Activated CD4-positive, alpha-beta memory T cell treated with anti-CD3 and anti-CD28 coated beads, Interleukin-2, amount 10 ng/mL, durations not matched to agents 7 days and 5 days (primary cell): ENCODE measurements around the gene DHRSX. TPM values are rescaled to one million over a fixed set of nuclear protein-coding genes. Genes with fewer than 3 reads are reported as not detected.
A peak's percentile ranks its signal among the peaks of the same experiment; 100 is the strongest.

ENCODE experiments used
- CTCF ChIA-PET: fragments of 350-600 bp; sonication (Branson Sonifier 250); formaldehyde crosslinking; loops from one replicate; lab custom pipeline; 2021; ENCODE audit warnings: antibody characterized with exemption, inconsistent platforms; lab: Charles Lee
- POLR2A ChIA-PET: fragments of 350-600 bp; sonication (Branson Sonifier 250); formaldehyde crosslinking; loops from one replicate; lab custom pipeline; 2021; ENCODE audit warnings: antibody characterized with exemption; lab: Charles Lee
- DNase-seq: peaks from one replicate; pipeline ENCODE4 v3.0.0-alpha.2; 2020
- H3K27ac Mint-ChIP-seq: one replicate; pipeline ENCODE4 v1.8.0; 2021; ENCODE audit warnings: mild to moderate bottlenecking, mixed read lengths
- H3K27me3 Mint-ChIP-seq: one replicate; pipeline ENCODE4 v1.8.0; 2021; ENCODE audit warnings: mixed read lengths
- H3K36me3 Mint-ChIP-seq: one replicate; pipeline ENCODE4 v1.8.0; 2021; ENCODE audit warnings: low read depth, mixed read lengths
- H3K4me1 Mint-ChIP-seq: one replicate; pipeline ENCODE4 v1.8.0; 2021; ENCODE audit warnings: mixed read lengths
- H3K4me3 Mint-ChIP-seq: one replicate; pipeline ENCODE4 v1.8.0; 2021; ENCODE audit warnings: mild to moderate bottlenecking, mixed read lengths
- H3K9me3 Mint-ChIP-seq: one replicate; pipeline ENCODE4 v1.8.0; 2021; ENCODE audit warnings: mixed read lengths
- total RNA-seq, 2 experiments: library from RNA; stranded (reverse); gene quantifications; one replicate each; pipeline ENCODE4 v1.2.3, GENCODE V29; 2021

The DHRSX gene
- 10 to 100 TPM; 21.1 to 23.7 TPM for total RNA-seq

- ChIA-PET POLR2A (no interaction called here), CTCF (no interaction called here)
- Mint-ChIP-seq H3K27me3 (no peaks in the 10 kb centered on the region), H3K4me1 (peaks cover 24% of the 10 kb centered on the region), H3K9me3 (no peaks in the 10 kb centered on the region), H3K27ac (peak within 1 kb of the TSS; percentile 73), H3K4me3 (peak within 1 kb of the TSS; percentile 77), H3K36me3 (peaks cover 12% of the 10 kb centered on the region)
- DNase-seq = peak; percentile 63
These were observed at the start of gene DHRSX, which contains the start of gene ZBED1 for GRCh38 chrX:2500803-2501558. DHRSX (minus strand) TSS chrX:2500976; CDS start chrX:2500925, 51 bp downstream. ZBED1 (minus strand) TSS chrX:2500976; CDS start chrX:2490719, 10,257 bp downstream.

GRCh38 chrX:2549876-2550275 is 49.1 kb upstream of the DHRSX start:
- no peaks in the 10 kb centered on the region for H3K36me3 Mint-ChIP-seq
- H3K4me3 Mint-ChIP-seq = no peak overlapping the region
- no peak for DNase-seq
- no peaks in the 10 kb centered on the region for H3K27me3 Mint-ChIP-seq
- H3K4me1 Mint-ChIP-seq = no peaks in the 10 kb centered on the region
- POLR2A ChIA-PET = no interaction called here
- peaks cover 8% of the 10 kb centered on the region for H3K9me3 Mint-ChIP-seq
- H3K27ac Mint-ChIP-seq = no peak overlapping the region
- CTCF ChIA-PET = no interaction called here

- H3K27ac Mint-ChIP-seq = no peak overlapping the region
- CTCF ChIA-PET = no interaction called here
- H3K27me3 Mint-ChIP-seq = peaks cover 2% of the 10 kb centered on the region
- no peak overlapping the region for H3K4me3 Mint-ChIP-seq
- H3K9me3 Mint-ChIP-seq = peaks cover 8% of the 10 kb centered on the region
- no peaks in the 10 kb centered on the region for H3K36me3 Mint-ChIP-seq
- POLR2A ChIA-PET = no interaction called here
- no peak for DNase-seq
- no peaks in the 10 kb centered on the region for H3K4me1 Mint-ChIP-seq
These were observed 48.1 kb upstream of the DHRSX start for GRCh38 chrX:2548711-2549423.

GRCh38 chrX:2547736-2548135 is 47.0 kb upstream of the DHRSX start:
- DNase-seq = no peak
- peaks cover 8% of the 10 kb centered on the region for H3K9me3 Mint-ChIP-seq
- no peak overlapping the region for H3K27ac Mint-ChIP-seq
- no peaks in the 10 kb centered on the region for H3K4me1 Mint-ChIP-seq
- no peaks in the 10 kb centered on the region for H3K36me3 Mint-ChIP-seq
- H3K27me3 Mint-ChIP-seq = peaks cover 2% of the 10 kb centered on the region
- CTCF ChIA-PET = no interaction called here
- H3K4me3 Mint-ChIP-seq = no peak overlapping the region
- POLR2A ChIA-PET = no interaction called here

GRCh38 chrX:2546496-2546895 is 45.7 kb upstream of the DHRSX start:
- Mint-ChIP-seq H3K36me3 (no peaks in the 10 kb centered on the region), H3K9me3 (peaks cover 8% of the 10 kb centered on the region)

GRCh38 chrX:2545144-2545543 is 44.4 kb upstream of the DHRSX start:
- no peak overlapping the region for H3K4me3 Mint-ChIP-seq
- DNase-seq = no peak
- POLR2A ChIA-PET = no interaction called here
- no peaks in the 10 kb centered on the region for H3K4me1 Mint-ChIP-seq
- CTCF ChIA-PET = no interaction called here
- H3K27me3 Mint-ChIP-seq = peaks cover 2% of the 10 kb centered on the region
- H3K36me3 Mint-ChIP-seq = no peaks in the 10 kb centered on the region
- no peak overlapping the region for H3K27ac Mint-ChIP-seq
- H3K9me3 Mint-ChIP-seq = peaks cover 8% of the 10 kb centered on the region

More at GRCh38 chrX:2546496-2546895, 45.7 kb upstream of the DHRSX start:
- Mint-ChIP-seq H3K4me1 (no peaks in the 10 kb centered on the region), H3K4me3 (no peak overlapping the region), H3K27ac (no peak overlapping the region), H3K27me3 (peaks cover 2% of the 10 kb centered on the region)
- DNase-seq = no peak
- POLR2A ChIA-PET = no interaction called here
- CTCF ChIA-PET = no interaction called here

GRCh38 chrX:2542826-2543521 is 42.2 kb upstream of the DHRSX start:
- ChIA-PET CTCF (no interaction called here), POLR2A (no interaction called here)
- no peaks in the 10 kb centered on the region for H3K36me3 Mint-ChIP-seq
- H3K9me3 Mint-ChIP-seq = peaks cover 8% of the 10 kb centered on the region
- peaks cover 4% of the 10 kb centered on the region for H3K27me3 Mint-ChIP-seq
- no peak for DNase-seq
- H3K4me3 Mint-ChIP-seq = no peak overlapping the region
- H3K4me1 Mint-ChIP-seq = no peaks in the 10 kb centered on the region
- no peak overlapping the region for H3K27ac Mint-ChIP-seq

GRCh38 chrX:2541603-2542002 is 40.8 kb upstream of the DHRSX start:
- Mint-ChIP-seq H3K9me3 (peaks cover 5% of the 10 kb centered on the region), H3K27ac (no peak overlapping the region), H3K36me3 (no peaks in the 10 kb centered on the region), H3K4me3 (no peak overlapping the region), H3K4me1 (no peaks in the 10 kb centered on the region), H3K27me3 (peaks cover 6% of the 10 kb centered on the region)
- ChIA-PET POLR2A (no interaction called here), CTCF (no interaction called here)
- no peak for DNase-seq

GRCh38 chrX:2540426-2540947 is 39.7 kb upstream of the DHRSX start:
- Mint-ChIP-seq H3K27me3 (peaks cover 6% of the 10 kb centered on the region), H3K9me3 (no peaks in the 10 kb centered on the region), H3K4me3 (no peak overlapping the region), H3K36me3 (no peaks in the 10 kb centered on the region), H3K4me1 (no peaks in the 10 kb centered on the region), H3K27ac (no peak overlapping the region)
- ChIA-PET POLR2A (no interaction called here), CTCF (no interaction called here)
- no peak for DNase-seq

- no peak overlapping the region for H3K27ac Mint-ChIP-seq
- no peak for DNase-seq
- H3K4me3 Mint-ChIP-seq = no peak overlapping the region
- no peaks in the 10 kb centered on the region for H3K9me3 Mint-ChIP-seq
- CTCF ChIA-PET = no interaction called here
- H3K4me1 Mint-ChIP-seq = no peaks in the 10 kb centered on the region
- H3K36me3 Mint-ChIP-seq = no peaks in the 10 kb centered on the region
- POLR2A ChIA-PET = no interaction called here
- H3K27me3 Mint-ChIP-seq = peaks cover 6% of the 10 kb centered on the region
These were observed 38.8 kb upstream of the DHRSX start for GRCh38 chrX:2539586-2539985.

- no peak for DNase-seq
- H3K4me3 Mint-ChIP-seq = no peak overlapping the region
- no peak overlapping the region for H3K27ac Mint-ChIP-seq
- no peaks in the 10 kb centered on the region for H3K9me3 Mint-ChIP-seq
- no peaks in the 10 kb centered on the region for H3K36me3 Mint-ChIP-seq
- H3K27me3 Mint-ChIP-seq = peaks cover 5% of the 10 kb centered on the region
- ChIA-PET CTCF (no interaction called here), POLR2A (no interaction called here)
- no peaks in the 10 kb centered on the region for H3K4me1 Mint-ChIP-seq
These were observed 37.4 kb upstream of the DHRSX start for GRCh38 chrX:2538031-2538757.

GRCh38 chrX:2536974-2537373 is 36.2 kb upstream of the DHRSX start:
- Mint-ChIP-seq H3K27me3 (peaks cover 5% of the 10 kb centered on the region), H3K4me1 (no peaks in the 10 kb centered on the region), H3K27ac (no peak overlapping the region), H3K36me3 (no peaks in the 10 kb centered on the region), H3K9me3 (no peaks in the 10 kb centered on the region), H3K4me3 (no peak overlapping the region)
- ChIA-PET POLR2A (no interaction called here), CTCF (no interaction called here)
- DNase-seq = no peak
